Epithelial cell of proximal tubule (primary cell): ENCODE data around the gene QTRT2. TPM values are rescaled to one million over a fixed set of nuclear protein-coding genes. Genes with fewer than 3 reads are reported as not detected.

Experiments used
- DNase-seq: peaks from one replicate; pipeline ENCODE4 v3.0.0-alpha.2; 2011; ENCODE audit warnings: low read depth
- H3K4me3 ChIP-seq: 2 replicates; pipeline ENCODE4 v1.5.1; 2011; ENCODE audit warnings: low read depth, mild to moderate bottlenecking, low read length
- total RNA-seq: library from RNA; depleted of rRNA; stranded (reverse); fragments of >200 nt; gene quantifications from 2 replicates; pipeline ENCODE4 v1.2.3, GENCODE V29; 2015
- TF ChIP-seq, protein P1 (sequence below): conservative IDR thresholded peaks from 2 replicates; pipeline ENCODE4 v1.5.1; 2012; ENCODE audit warnings: low read depth, mild to moderate bottlenecking, low read length

QTRT2 gene
- total RNA-seq, 1 donor from 2014 or later = 24.2 TPM

DNA sequence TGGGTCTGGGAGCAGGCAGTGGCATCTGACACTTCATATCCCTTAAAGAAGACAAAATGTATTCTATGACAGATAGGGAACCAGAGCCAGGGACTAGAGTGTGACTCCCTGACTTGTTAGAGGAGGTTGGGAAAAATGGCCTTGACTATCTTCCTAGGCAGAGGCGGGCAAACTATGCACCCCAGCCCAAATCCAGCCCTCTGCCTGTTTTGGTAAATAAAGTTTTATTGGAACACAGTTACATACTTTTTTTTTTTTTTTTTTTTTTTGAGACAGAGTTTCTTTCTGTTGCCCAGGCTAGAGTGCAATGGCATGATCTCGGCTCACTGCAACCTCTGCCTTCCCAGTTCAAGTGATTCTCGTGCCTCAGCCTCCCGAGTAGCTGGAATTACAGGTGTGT is 47.3 kb downstream of the QTRT2 start:
- DNase-seq = no peak
- H3K4me3 ChIP-seq = no peak overlapping the region
- TF ChIP-seq, protein P1, sequence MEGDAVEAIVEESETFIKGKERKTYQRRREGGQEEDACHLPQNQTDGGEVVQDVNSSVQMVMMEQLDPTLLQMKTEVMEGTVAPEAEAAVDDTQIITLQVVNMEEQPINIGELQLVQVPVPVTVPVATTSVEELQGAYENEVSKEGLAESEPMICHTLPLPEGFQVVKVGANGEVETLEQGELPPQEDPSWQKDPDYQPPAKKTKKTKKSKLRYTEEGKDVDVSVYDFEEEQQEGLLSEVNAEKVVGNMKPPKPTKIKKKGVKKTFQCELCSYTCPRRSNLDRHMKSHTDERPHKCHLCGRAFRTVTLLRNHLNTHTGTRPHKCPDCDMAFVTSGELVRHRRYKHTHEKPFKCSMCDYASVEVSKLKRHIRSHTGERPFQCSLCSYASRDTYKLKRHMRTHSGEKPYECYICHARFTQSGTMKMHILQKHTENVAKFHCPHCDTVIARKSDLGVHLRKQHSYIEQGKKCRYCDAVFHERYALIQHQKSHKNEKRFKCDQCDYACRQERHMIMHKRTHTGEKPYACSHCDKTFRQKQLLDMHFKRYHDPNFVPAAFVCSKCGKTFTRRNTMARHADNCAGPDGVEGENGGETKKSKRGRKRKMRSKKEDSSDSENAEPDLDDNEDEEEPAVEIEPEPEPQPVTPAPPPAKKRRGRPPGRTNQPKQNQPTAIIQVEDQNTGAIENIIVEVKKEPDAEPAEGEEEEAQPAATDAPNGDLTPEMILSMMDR = no peak

DNA sequence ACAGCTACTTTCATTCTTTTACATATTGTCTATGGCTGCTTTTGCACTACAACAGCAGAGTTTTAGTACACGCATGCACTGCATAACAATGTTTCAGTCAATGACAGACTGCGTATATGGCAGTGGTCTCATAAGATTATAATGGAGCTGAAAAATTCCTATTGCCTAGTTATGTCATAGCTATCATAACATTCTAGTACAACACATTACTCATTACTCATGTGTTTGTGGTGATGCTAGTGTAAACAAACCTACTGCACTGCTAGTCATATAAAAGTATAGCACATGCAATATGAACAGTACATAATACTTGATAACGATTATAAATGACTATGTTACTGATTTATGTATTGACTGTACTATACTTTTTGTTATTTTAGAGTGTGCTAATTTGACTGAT is 47.9 kb downstream of the QTRT2 start:
- DNase-seq = no peak
- H3K4me3 ChIP-seq = no peak overlapping the region
- TF ChIP-seq, protein P1 = no peak

DNA sequence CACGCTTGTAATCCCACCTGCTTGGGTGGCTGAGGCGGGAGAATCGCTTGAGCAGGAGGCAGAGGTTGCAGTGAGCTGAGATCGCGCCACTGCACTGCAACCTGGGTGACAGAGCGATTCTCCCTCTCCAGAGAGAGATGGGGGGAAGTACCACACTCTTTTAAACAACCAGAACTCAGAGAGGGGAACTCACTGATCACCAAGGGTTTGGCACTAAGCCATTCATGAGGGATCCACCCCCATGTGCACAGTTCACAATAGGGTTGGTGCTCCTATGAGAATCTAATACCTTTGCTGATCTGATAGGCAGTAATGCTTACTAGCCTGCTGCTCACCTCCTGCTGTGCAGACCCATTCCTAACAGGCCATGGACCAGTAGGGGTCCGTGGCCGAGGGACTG is 51.6 kb downstream of the QTRT2 start:
- no peak for DNase-seq
- H3K4me3 ChIP-seq = no peak overlapping the region
- TF ChIP-seq, protein P1 = no peak

GRCh38 chr3:114110439-114110838 is 53.9 kb downstream of the QTRT2 start:
- DNase-seq = no peak
- TF ChIP-seq, protein P1 = no peak
- H3K4me3 ChIP-seq = no peak overlapping the region

- no peak for DNase-seq
- no peak overlapping the region for H3K4me3 ChIP-seq
These were observed 54.7 kb downstream of the QTRT2 start for GRCh38 chr3:114111060-114111770.

DNA sequence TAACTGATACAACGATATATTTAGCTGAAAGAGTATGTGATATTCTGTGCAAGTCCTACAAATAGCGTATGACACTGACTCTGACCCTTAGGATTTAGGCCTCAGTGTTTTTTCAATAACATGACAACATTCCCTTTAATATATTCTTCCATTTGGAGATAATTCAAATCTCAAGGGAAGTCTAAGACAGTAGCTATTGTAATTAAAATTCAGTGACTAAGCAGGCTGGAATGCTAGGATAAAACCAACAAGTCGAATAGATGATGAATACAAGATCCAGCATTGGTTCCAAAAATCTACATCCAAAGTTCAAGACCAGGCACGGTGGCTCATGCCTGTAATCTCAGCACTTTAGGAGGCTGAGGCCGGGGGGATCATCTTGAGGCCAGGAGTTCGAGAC is 56.2 kb downstream of the QTRT2 start:
- TF ChIP-seq, protein P1 = no peak
- no peak for DNase-seq
- H3K4me3 ChIP-seq = no peak overlapping the region

More at GRCh38 chr3:114111060-114111770, 54.7 kb downstream of the QTRT2 start:
- TF ChIP-seq, protein P1 = no peak

DNA sequence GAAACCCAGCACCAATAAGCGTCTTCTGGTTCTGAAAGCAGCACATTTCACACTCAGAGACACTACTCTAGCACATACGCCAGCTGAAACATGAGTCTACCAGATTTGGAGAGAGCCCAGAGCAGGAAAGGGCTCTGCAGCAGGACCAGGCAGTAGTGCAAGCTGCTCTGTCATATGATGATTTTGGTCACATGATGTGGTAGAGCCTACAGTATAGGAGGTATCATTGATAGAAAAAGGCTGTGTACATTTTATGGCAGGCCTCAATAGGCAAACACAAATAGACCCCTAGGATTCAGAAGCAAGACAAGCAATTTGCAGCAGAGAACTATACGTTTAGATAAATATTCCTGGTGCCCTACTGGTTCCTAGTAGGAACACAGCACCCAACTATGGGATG is 58.2 kb downstream of the QTRT2 start:
- no peak for DNase-seq
- TF ChIP-seq, protein P1 = no peak

More for the DNA sequence above, 58.2 kb downstream of the QTRT2 start:
- no peak overlapping the region for H3K4me3 ChIP-seq
